ENCODE measurements around the gene LIN28A.

Gene LIN28A

GRCh38 chr1:26391450-26391849 lies 19.2 kb upstream of the LIN28A start:
- TF ChIP-seq, protein P1, sequence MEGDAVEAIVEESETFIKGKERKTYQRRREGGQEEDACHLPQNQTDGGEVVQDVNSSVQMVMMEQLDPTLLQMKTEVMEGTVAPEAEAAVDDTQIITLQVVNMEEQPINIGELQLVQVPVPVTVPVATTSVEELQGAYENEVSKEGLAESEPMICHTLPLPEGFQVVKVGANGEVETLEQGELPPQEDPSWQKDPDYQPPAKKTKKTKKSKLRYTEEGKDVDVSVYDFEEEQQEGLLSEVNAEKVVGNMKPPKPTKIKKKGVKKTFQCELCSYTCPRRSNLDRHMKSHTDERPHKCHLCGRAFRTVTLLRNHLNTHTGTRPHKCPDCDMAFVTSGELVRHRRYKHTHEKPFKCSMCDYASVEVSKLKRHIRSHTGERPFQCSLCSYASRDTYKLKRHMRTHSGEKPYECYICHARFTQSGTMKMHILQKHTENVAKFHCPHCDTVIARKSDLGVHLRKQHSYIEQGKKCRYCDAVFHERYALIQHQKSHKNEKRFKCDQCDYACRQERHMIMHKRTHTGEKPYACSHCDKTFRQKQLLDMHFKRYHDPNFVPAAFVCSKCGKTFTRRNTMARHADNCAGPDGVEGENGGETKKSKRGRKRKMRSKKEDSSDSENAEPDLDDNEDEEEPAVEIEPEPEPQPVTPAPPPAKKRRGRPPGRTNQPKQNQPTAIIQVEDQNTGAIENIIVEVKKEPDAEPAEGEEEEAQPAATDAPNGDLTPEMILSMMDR (IDR thresholded peaks at IDR 0.05) = no peak
- Histone ChIP-seq H3K27me3 (peaks cover 23% of the 10 kb centered on the region), H3K4me1 (ENCODE audit: control insufficient read depth in 1 of 2, insufficient read depth in 1 of 2, low read depth in 1 of 2, low read length in 1 of 2) (no peaks in the 10 kb centered on the region), H3K4me3 (ENCODE audit: low read depth in 1 of 2, low read length in 1 of 2) (no peak overlapping the region), H3K27ac (no peak overlapping the region), H3K9me3 (no peaks in the 10 kb centered on the region), H3K36me3 (no peaks in the 10 kb centered on the region)

DNA sequence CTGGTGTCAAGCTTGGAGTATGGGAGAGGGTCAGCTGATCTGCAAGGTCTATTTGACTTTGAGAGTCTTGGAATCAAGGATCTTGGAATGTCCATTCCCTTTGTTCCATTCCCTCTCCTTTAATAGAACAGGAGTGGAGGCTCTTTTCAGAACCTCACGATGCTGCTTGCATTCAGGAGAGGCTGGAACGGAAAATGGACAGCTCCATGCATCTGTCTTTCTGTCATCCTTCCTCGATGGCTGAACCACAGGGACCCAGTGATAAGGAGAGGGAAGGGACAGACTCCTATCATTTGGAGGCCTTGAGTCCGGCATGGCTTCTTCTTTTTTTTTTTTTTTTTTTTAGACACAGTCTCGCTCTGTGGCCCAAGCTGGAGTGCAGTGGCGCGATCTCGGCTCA lies 14.9 kb upstream of the LIN28A start:
- Histone ChIP-seq H3K27me3 (peaks cover 22% of the 10 kb centered on the region), H3K4me3 (ENCODE audit: low read depth in 1 of 2, low read length in 1 of 2) (no peak overlapping the region), H3K9me3 (no peaks in the 10 kb centered on the region), H3K4me1 (ENCODE audit: control insufficient read depth in 1 of 2, insufficient read depth in 1 of 2, low read depth in 1 of 2, low read length in 1 of 2) (no peaks in the 10 kb centered on the region), H3K36me3 (no peaks in the 10 kb centered on the region), H3K27ac (no peak overlapping the region)
- TF ChIP-seq, protein P1 (IDR thresholded peaks at IDR 0.05) = no peak

- no peaks in the 10 kb centered on the region for H3K9me3 ChIP-seq
- TF ChIP-seq, protein P1 (IDR thresholded peaks at IDR 0.05) = no peak
- H3K36me3 ChIP-seq = no peaks in the 10 kb centered on the region
- H3K4me1 ChIP-seq (ENCODE audit: control insufficient read depth in 1 of 2, insufficient read depth in 1 of 2, low read depth in 1 of 2, low read length in 1 of 2) = no peaks in the 10 kb centered on the region
- H3K27me3 ChIP-seq = peaks cover 38% of the 10 kb centered on the region
- no peak overlapping the region for H3K4me3 ChIP-seq (ENCODE audit: low read depth in 1 of 2, low read length in 1 of 2)
- no peak overlapping the region for H3K27ac ChIP-seq
These were observed 11.6 kb upstream of the LIN28A start for GRCh38 chr1:26399034-26399433.

- TF ChIP-seq, protein P1 (IDR thresholded peaks at IDR 0.05) = no peak
- Histone ChIP-seq H3K27me3 (peaks cover 56% of the 10 kb centered on the region), H3K4me1 (ENCODE audit: control insufficient read depth in 1 of 2, insufficient read depth in 1 of 2, low read depth in 1 of 2, low read length in 1 of 2) (no peaks in the 10 kb centered on the region), H3K4me3 (ENCODE audit: low read depth in 1 of 2, low read length in 1 of 2) (no peak overlapping the region), H3K9me3 (no peaks in the 10 kb centered on the region), H3K27ac (no peak overlapping the region), H3K36me3 (no peaks in the 10 kb centered on the region)
These were observed 8.7 kb upstream of the LIN28A start for GRCh38 chr1:26401891-26402290.

- H3K27ac ChIP-seq = no peak overlapping the region
- H3K36me3 ChIP-seq = no peaks in the 10 kb centered on the region
- H3K9me3 ChIP-seq = no peaks in the 10 kb centered on the region
- no peak overlapping the region for H3K4me3 ChIP-seq (ENCODE audit: low read depth in 1 of 2, low read length in 1 of 2)
- TF ChIP-seq, protein P1 (IDR thresholded peaks at IDR 0.05) = no peak
- H3K27me3 ChIP-seq = peaks cover 60% of the 10 kb centered on the region
- peaks cover 0 to 3% of the 10 kb centered on the region in 2 experiments for H3K4me1 ChIP-seq (ENCODE audit: control insufficient read depth in 1 of 2, insufficient read depth in 1 of 2, low read depth in 1 of 2, low read length in 1 of 2)
These were observed 7.0 kb upstream of the LIN28A start for GRCh38 chr1:26403656-26404055.

- no peak overlapping the region for H3K27ac ChIP-seq
- H3K27me3 ChIP-seq = peaks cover 69% of the 10 kb centered on the region
- TF ChIP-seq, protein P1 (IDR thresholded peaks at IDR 0.05) = no peak
- H3K9me3 ChIP-seq = no peaks in the 10 kb centered on the region
- no peak overlapping the region for H3K4me3 ChIP-seq (ENCODE audit: low read depth in 1 of 2, low read length in 1 of 2)
- H3K36me3 ChIP-seq = no peaks in the 10 kb centered on the region
- H3K4me1 ChIP-seq (ENCODE audit: control insufficient read depth in 1 of 2, insufficient read depth in 1 of 2, low read depth in 1 of 2, low read length in 1 of 2) = peaks cover 7 to 13% of the 10 kb centered on the region in 2 experiments
These were observed 6.0 kb upstream of the LIN28A start for GRCh38 chr1:26404641-26405040.

All from neutrophil (primary cell).